ENCODE measurements around the gene CNTLN. TPM values are rescaled to one million over a fixed set of nuclear protein-coding genes. Genes with fewer than 3 reads are reported as not detected.
"Not testable (repeated sequence)": the region's sequence is repeated elsewhere in the genome, so short reads cannot be mapped to it uniquely, and the experiment has no call there.

Gene CNTLN
- total RNA-seq, 2 experiments from 2014 or later, result 1.1 to 1.2 TPM

GRCh38 chr9:17436854-17437253, 302.0 kb downstream of the CNTLN start:
- CTCF ChIA-PET, result no interaction called here
- H3K9me3 Mint-ChIP-seq (ENCODE audit: low read depth), result peaks cover 12% of the 10 kb centered on the region
- H3K36me3 Mint-ChIP-seq (ENCODE audit: low read depth), result no peaks in the 10 kb centered on the region
- intact Hi-C loops (cut with DNase I, micrococcal nuclease), result no loop called here
- POLR2A ChIA-PET, result no interaction called here
- H3K27me3 Mint-ChIP-seq, result no peaks in the 10 kb centered on the region
- DNase-seq, result no peak
- no peaks in the 10 kb centered on the region for H3K4me1 Mint-ChIP-seq
- ATAC-seq, result no peak
- no peak overlapping the region for H3K4me3 Mint-ChIP-seq
- no peak overlapping the region for H3K27ac Mint-ChIP-seq

DNA sequence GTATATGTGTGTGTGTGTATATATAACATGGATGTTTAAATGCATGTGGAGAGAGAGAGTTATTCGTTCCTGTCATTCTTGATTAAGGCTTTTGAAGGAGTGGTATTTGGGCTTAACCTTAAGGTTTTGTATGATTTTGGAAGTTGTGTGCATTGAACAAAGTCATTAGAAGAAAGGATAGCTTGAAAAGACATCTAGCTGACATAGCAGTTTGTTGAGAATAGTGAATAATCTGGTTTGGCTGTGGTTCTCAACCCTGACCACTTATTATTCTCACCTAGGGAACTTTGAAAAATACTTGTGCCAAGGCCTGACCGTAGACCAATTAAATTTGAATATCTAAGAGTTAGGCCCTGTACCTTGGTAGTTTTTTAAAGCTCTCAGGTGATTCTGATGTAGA, 303.0 kb downstream of the CNTLN start:
- Mint-ChIP-seq H3K4me1 (no peaks in the 10 kb centered on the region), H3K36me3 (ENCODE audit: low read depth) (no peaks in the 10 kb centered on the region), H3K4me3 (no peak overlapping the region), H3K27ac (no peak overlapping the region), H3K9me3 (ENCODE audit: low read depth) (peaks cover 13% of the 10 kb centered on the region), H3K27me3 (no peaks in the 10 kb centered on the region)
- intact Hi-C loops (cut with DNase I, micrococcal nuclease), result no loop called here
- ChIA-PET CTCF (no interaction called here), POLR2A (no interaction called here)
- no peak for ATAC-seq
- DNase-seq, result no peak

DNA sequence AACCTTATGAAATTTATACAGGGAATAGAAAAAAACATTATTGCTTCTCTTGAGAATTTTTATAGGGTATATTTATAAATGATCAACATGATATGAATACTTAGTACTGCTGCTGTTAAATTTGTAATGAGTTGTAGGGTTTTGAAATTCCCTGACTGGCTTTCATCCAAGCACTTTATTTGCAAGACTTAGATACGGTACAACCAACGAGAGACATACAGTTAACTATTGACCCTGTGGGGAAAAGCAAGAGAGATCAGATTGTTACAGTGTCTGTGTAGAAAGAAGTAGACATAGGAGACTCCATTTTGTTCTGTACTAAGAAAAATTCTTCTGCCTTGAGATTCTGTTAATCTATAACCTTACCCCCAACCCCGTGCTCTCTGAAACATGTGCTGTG, 310.3 kb downstream of the CNTLN start:
- CTCF ChIA-PET; intact Hi-C loops (cut with DNase I, micrococcal nuclease); ATAC-seq; POLR2A ChIA-PET; H3K27ac Mint-ChIP-seq; H3K27me3 Mint-ChIP-seq; H3K36me3 Mint-ChIP-seq (ENCODE audit: low read depth); H3K9me3 Mint-ChIP-seq (ENCODE audit: low read depth); H3K4me1 Mint-ChIP-seq; DNase-seq; H3K4me3 Mint-ChIP-seq: not testable (repeated sequence)

DNA sequence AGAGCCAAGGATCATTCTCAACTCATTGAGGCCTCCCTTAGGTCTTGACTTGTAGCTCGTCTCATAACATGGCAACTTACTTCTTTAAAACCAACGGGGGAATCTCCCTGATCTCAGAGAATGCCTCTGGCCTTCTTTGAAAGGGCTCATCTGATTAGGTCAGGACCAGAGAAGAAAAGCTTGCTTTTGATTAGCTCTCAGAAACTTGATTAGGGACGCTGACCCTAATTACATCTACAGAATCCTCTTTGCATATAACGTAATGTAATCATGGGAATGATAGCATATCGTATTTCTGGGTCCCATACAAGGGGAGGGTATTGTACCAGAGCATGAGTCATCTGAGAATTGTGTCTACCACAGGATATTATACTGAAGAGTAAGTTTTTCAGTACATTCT, 318.9 kb downstream of the CNTLN start:
- Mint-ChIP-seq H3K27me3 (no peaks in the 10 kb centered on the region), H3K4me3 (no peak overlapping the region), H3K27ac (no peak overlapping the region), H3K9me3 (ENCODE audit: low read depth) (no peaks in the 10 kb centered on the region), H3K36me3 (ENCODE audit: low read depth) (no peaks in the 10 kb centered on the region), H3K4me1 (no peaks in the 10 kb centered on the region)
- ChIA-PET POLR2A (no interaction called here), CTCF (no interaction called here)
- intact Hi-C loops (cut with DNase I, micrococcal nuclease), result no loop called here
- DNase-seq, result no peak
- ATAC-seq, result no peak

DNA sequence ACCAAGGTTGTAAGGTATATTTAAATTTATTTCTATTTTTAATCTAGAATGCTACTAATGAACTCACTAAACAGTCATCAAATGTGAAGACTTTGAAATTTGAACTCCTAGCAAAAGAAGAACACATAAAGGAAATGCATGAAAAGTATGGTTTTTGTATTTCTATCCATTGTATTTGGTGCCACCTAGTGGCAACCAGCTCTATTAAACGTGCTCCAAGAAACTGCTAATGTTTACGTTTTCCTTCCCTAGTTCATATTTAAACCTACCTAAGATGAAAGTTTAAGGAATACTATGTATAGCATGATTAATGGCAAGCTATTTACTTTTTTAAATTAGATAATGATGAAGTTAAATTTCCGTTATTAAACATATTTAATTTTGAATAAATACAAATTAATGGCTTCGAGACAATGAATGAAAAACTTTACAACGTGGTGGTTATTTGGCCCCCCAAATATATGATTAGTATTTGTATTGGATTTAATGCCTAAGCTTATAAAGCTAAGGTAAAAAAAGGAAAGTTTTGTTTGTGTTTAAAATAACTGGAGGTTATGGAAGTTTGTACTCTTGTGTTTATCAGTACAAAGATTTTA, 328.1 kb downstream of the CNTLN start:
- Mint-ChIP-seq H3K27ac (no peak overlapping the region), H3K27me3 (no peaks in the 10 kb centered on the region), H3K36me3 (ENCODE audit: low read depth) (no peaks in the 10 kb centered on the region), H3K9me3 (ENCODE audit: low read depth) (no peaks in the 10 kb centered on the region), H3K4me3 (no peak overlapping the region), H3K4me1 (no peaks in the 10 kb centered on the region)
- CTCF ChIA-PET, result interaction anchor here (1.0 to 3.4 kb wide), 11 partner anchors 9 to 1590 kb away, joined by 3 to 36 read pairs (median 5); no protein-coding TSS in a partner anchor
- DNase-seq (peak; percentile 25), ATAC-seq (no peak)
- POLR2A ChIA-PET, result no interaction called here
- intact Hi-C loops (cut with DNase I, micrococcal nuclease), result loop anchor here (1.0 to 5.0 kb wide), 6 partner anchors 347 to 1591 kb away; no protein-coding TSS in a partner anchor

DNA sequence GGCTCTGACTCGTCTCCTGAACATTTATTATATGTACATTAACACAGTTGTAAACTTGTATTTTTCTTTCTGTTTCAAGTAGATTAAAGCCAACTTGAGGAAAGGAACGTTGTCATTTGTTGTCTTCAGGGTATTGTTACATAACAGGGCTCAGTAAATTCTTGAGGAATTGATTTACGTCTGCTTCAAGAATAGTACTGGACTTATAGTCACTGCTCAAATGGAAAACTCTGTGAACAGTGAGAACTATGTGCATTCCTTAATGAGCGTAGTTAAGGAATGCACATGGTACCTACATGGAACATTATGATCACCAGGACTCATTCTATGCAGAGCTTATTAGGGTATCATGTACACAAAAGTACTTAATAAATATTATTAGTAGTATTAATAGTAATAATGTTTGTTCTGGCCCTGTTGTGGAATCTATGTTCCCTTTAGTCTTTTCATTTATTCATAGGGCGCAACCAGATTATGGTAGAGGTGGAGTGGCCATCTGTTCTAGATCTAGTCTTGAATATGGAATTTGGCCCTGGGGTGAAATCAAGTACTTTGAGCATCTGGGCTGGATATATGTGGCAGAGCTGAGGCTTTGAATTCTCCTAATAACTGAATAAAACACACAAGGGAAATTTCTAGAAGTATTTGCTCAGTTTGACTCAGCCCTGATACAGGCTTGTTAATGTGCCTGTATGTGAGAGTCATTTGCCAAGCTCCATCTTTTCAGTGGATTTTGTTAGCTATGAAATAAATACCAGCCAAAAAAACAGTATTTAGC, 335.4 kb downstream of the CNTLN start:
- Mint-ChIP-seq H3K9me3 (ENCODE audit: low read depth) (no peaks in the 10 kb centered on the region), H3K4me3 (no peak overlapping the region), H3K27ac (no peak overlapping the region), H3K4me1 (no peaks in the 10 kb centered on the region), H3K36me3 (ENCODE audit: low read depth) (no peaks in the 10 kb centered on the region), H3K27me3 (no peaks in the 10 kb centered on the region)
- no peak for ATAC-seq
- intact Hi-C loops (cut with DNase I, micrococcal nuclease), result no loop called here
- ChIA-PET CTCF (no interaction called here), POLR2A (no interaction called here)
- DNase-seq, result no peak

GRCh38 chr9:17472126-17472525, 337.3 kb downstream of the CNTLN start:
- Mint-ChIP-seq H3K36me3 (ENCODE audit: low read depth) (no peaks in the 10 kb centered on the region), H3K4me3 (no peak overlapping the region), H3K4me1 (peaks cover 2% of the 10 kb centered on the region), H3K27ac (no peak overlapping the region), H3K27me3 (no peaks in the 10 kb centered on the region), H3K9me3 (ENCODE audit: low read depth) (no peaks in the 10 kb centered on the region)
- intact Hi-C loops (cut with DNase I, micrococcal nuclease), result no loop called here
- no peak for DNase-seq
- POLR2A ChIA-PET, result no interaction called here
- CTCF ChIA-PET, result interaction anchor here (1.1 kb wide), 1 partner anchor 9 kb away, joined by 5 read pairs; no protein-coding TSS in a partner anchor
- ATAC-seq, result no peak

- Mint-ChIP-seq H3K9me3 (ENCODE audit: low read depth) (no peaks in the 10 kb centered on the region), H3K27me3 (no peaks in the 10 kb centered on the region), H3K27ac (no peak overlapping the region), H3K36me3 (ENCODE audit: low read depth) (no peaks in the 10 kb centered on the region), H3K4me1 (peaks cover 2% of the 10 kb centered on the region), H3K4me3 (no peak overlapping the region)
- ATAC-seq (no peak), DNase-seq (no peak)
- intact Hi-C loops (cut with DNase I, micrococcal nuclease), result no loop called here
- ChIA-PET CTCF (interaction anchor here (1.0 to 2.1 kb wide), 3 partner anchors 10 to 15 kb away, joined by 4 to 9 read pairs (median 4); no protein-coding TSS in a partner anchor), POLR2A (no interaction called here)
These were observed 341.6 kb downstream of the CNTLN start for GRCh38 chr9:17476401-17476800.

DNA sequence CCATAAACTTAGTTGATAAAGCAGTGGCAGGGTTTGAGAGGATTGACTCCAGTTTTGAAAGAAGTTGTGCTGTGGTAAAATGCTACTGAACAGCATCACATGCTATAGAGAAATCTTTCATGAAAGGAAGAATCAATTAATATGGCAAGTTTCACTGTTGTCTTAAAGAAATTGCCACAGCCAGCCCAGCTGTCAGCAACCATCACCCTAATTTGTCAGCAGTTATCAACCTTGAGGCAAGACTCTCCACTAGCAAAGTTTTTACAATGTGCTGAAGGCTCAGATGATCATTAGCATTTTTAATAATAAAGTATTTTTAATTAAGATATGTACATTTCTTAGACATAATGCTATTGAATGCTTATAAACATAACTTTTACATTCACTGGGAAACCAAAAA, 343.0 kb downstream of the CNTLN start:
- Mint-ChIP-seq H3K4me3 (no peak overlapping the region), H3K4me1 (peaks cover 2% of the 10 kb centered on the region), H3K36me3 (ENCODE audit: low read depth) (no peaks in the 10 kb centered on the region), H3K27ac (no peak overlapping the region), H3K27me3 (no peaks in the 10 kb centered on the region), H3K9me3 (ENCODE audit: low read depth) (no peaks in the 10 kb centered on the region)
- DNase-seq, result no peak
- POLR2A ChIA-PET, result no interaction called here
- no peak for ATAC-seq
- CTCF ChIA-PET, result no interaction called here
- intact Hi-C loops (cut with DNase I, micrococcal nuclease), result no loop called here

GRCh38 chr9:17480966-17481365, 346.1 kb downstream of the CNTLN start:
- Mint-ChIP-seq H3K4me1 (peaks cover 2% of the 10 kb centered on the region), H3K27me3 (no peaks in the 10 kb centered on the region), H3K9me3 (ENCODE audit: low read depth) (no peaks in the 10 kb centered on the region), H3K4me3 (no peak overlapping the region), H3K36me3 (ENCODE audit: low read depth) (no peaks in the 10 kb centered on the region), H3K27ac (no peak overlapping the region)
- no peak for DNase-seq
- no peak for ATAC-seq
- CTCF ChIA-PET, result no interaction called here
- intact Hi-C loops (cut with DNase I, micrococcal nuclease), result no loop called here
- POLR2A ChIA-PET, result no interaction called here

- intact Hi-C loops (cut with DNase I, micrococcal nuclease), result no loop called here
- Mint-ChIP-seq H3K9me3 (ENCODE audit: low read depth) (no peaks in the 10 kb centered on the region), H3K4me1 (no peaks in the 10 kb centered on the region), H3K4me3 (no peak overlapping the region), H3K27me3 (no peaks in the 10 kb centered on the region), H3K27ac (no peak overlapping the region), H3K36me3 (ENCODE audit: low read depth) (no peaks in the 10 kb centered on the region)
- DNase-seq (no peak), ATAC-seq (no peak)
- ChIA-PET CTCF (no interaction called here), POLR2A (no interaction called here)
These were observed 346.7 kb downstream of the CNTLN start for GRCh38 chr9:17481565-17481964.

GRCh38 chr9:17484906-17485305, 350.1 kb downstream of the CNTLN start:
- POLR2A ChIA-PET, result no interaction called here
- Mint-ChIP-seq H3K27me3 (no peaks in the 10 kb centered on the region), H3K4me1 (no peaks in the 10 kb centered on the region), H3K27ac (no peak overlapping the region), H3K36me3 (ENCODE audit: low read depth) (no peaks in the 10 kb centered on the region), H3K4me3 (no peak overlapping the region), H3K9me3 (ENCODE audit: low read depth) (no peaks in the 10 kb centered on the region)
- no peak for ATAC-seq
- intact Hi-C loops (cut with DNase I, micrococcal nuclease), result no loop called here
- DNase-seq, result no peak
- CTCF ChIA-PET, result interaction anchor here (1.4 kb wide), 1 partner anchor 22 kb away, joined by 4 read pairs; no protein-coding TSS in a partner anchor

Measured in activated CD4-positive, alpha-beta T cell treated with anti-CD3 and anti-CD28 coated beads for 36 hours (primary cell).